H1 (cell line): ENCODE data around the gene VIT. TPM values are rescaled to one million over a fixed set of nuclear protein-coding genes. Genes with fewer than 3 reads are reported as not detected.

Experiments
- HDAC6 ChIP-seq: IDR thresholded peaks from one replicate; pipeline ENCODE4 v1.7.1; 2012; ENCODE audit warnings: low read depth, mild to moderate bottlenecking, inconsistent platforms, low read length, moderate library complexity
- polyA plus RNA-seq, 7 experiments: library from polyadenylated mRNA; depleted of rRNA in 3 of 7; stranded (reverse) in 5 of 7; unstranded in 2 of 7; fragments of >200 nt in 5 of 7; fragments of 200-250 nt in 2 of 7; gene quantifications; 1 replicate in 5 of 7; 2 replicates in 1 of 7; 4 replicates in 1 of 7; pipeline versions ENCODE4 v1.2.1 to v1.2.3, GENCODE V29; 2011 to 2013; ENCODE audit warnings: missing spikeins in 2 of 7, mixed read lengths in 2 of 7
- total RNA-seq: library from RNA; stranded (reverse); fragmentation: NEBNext Ultra II Directional; extraction: Animal tissue kit (Norgen Biotek cat#: 25700); gene quantifications from 2 replicates; pipeline ENCODE4 v1.2.1, GENCODE V29; 2021
- TF ChIP-seq, protein P1 (sequence below): fragments of 300-600 bp; sonication (generic); IDR thresholded peaks from 2 replicates; pipeline ENCODE4 v1.7.1; 2012; ENCODE audit warnings: low read length, moderate library complexity, mild to moderate bottlenecking, inconsistent platforms; ENCODE audit not compliant: insufficient replicate concordance

The VIT gene
- total and polyA plus RNA-seq, 2 of the 8 experiments (the other 6 are each of a cell fraction or from before 2014, with no cell fraction given), result 0.03 TPM; not detected in 1

DNA sequence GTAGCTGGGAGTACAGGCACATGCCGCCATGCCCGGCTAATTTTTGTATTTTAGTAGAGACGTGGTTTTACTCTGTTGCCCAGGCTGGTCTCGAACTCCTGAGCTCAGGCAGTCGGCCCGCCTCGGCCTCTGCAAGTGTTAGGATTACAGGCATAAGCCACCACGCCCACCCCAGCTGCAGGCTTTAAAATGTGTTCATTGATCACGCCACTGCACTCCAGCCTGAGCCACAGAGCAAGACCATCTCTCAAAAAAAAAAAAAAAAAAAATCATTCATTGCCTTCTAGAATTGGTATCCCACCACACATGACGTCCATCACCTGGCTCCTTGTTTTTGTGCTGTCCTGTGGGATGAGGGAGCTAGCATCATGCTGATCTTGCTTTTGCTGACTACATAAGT lies 127.4 kb downstream of the VIT start (continued):
- TF ChIP-seq HDAC6, result no peak
- TF ChIP-seq, protein P1, sequence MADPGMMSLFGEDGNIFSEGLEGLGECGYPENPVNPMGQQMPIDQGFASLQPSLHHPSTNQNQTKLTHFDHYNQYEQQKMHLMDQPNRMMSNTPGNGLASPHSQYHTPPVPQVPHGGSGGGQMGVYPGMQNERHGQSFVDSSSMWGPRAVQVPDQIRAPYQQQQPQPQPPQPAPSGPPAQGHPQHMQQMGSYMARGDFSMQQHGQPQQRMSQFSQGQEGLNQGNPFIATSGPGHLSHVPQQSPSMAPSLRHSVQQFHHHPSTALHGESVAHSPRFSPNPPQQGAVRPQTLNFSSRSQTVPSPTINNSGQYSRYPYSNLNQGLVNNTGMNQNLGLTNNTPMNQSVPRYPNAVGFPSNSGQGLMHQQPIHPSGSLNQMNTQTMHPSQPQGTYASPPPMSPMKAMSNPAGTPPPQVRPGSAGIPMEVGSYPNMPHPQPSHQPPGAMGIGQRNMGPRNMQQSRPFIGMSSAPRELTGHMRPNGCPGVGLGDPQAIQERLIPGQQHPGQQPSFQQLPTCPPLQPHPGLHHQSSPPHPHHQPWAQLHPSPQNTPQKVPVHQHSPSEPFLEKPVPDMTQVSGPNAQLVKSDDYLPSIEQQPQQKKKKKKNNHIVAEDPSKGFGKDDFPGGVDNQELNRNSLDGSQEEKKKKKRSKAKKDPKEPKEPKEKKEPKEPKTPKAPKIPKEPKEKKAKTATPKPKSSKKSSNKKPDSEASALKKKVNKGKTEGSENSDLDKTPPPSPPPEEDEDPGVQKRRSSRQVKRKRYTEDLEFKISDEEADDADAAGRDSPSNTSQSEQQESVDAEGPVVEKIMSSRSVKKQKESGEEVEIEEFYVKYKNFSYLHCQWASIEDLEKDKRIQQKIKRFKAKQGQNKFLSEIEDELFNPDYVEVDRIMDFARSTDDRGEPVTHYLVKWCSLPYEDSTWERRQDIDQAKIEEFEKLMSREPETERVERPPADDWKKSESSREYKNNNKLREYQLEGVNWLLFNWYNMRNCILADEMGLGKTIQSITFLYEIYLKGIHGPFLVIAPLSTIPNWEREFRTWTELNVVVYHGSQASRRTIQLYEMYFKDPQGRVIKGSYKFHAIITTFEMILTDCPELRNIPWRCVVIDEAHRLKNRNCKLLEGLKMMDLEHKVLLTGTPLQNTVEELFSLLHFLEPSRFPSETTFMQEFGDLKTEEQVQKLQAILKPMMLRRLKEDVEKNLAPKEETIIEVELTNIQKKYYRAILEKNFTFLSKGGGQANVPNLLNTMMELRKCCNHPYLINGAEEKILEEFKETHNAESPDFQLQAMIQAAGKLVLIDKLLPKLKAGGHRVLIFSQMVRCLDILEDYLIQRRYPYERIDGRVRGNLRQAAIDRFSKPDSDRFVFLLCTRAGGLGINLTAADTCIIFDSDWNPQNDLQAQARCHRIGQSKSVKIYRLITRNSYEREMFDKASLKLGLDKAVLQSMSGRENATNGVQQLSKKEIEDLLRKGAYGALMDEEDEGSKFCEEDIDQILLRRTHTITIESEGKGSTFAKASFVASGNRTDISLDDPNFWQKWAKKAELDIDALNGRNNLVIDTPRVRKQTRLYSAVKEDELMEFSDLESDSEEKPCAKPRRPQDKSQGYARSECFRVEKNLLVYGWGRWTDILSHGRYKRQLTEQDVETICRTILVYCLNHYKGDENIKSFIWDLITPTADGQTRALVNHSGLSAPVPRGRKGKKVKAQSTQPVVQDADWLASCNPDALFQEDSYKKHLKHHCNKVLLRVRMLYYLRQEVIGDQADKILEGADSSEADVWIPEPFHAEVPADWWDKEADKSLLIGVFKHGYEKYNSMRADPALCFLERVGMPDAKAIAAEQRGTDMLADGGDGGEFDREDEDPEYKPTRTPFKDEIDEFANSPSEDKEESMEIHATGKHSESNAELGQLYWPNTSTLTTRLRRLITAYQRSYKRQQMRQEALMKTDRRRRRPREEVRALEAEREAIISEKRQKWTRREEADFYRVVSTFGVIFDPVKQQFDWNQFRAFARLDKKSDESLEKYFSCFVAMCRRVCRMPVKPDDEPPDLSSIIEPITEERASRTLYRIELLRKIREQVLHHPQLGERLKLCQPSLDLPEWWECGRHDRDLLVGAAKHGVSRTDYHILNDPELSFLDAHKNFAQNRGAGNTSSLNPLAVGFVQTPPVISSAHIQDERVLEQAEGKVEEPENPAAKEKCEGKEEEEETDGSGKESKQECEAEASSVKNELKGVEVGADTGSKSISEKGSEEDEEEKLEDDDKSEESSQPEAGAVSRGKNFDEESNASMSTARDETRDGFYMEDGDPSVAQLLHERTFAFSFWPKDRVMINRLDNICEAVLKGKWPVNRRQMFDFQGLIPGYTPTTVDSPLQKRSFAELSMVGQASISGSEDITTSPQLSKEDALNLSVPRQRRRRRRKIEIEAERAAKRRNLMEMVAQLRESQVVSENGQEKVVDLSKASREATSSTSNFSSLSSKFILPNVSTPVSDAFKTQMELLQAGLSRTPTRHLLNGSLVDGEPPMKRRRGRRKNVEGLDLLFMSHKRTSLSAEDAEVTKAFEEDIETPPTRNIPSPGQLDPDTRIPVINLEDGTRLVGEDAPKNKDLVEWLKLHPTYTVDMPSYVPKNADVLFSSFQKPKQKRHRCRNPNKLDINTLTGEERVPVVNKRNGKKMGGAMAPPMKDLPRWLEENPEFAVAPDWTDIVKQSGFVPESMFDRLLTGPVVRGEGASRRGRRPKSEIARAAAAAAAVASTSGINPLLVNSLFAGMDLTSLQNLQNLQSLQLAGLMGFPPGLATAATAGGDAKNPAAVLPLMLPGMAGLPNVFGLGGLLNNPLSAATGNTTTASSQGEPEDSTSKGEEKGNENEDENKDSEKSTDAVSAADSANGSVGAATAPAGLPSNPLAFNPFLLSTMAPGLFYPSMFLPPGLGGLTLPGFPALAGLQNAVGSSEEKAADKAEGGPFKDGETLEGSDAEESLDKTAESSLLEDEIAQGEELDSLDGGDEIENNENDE, result no peak
- TF ChIP-seq, all 59 proteins: peak for 0
